ENCODE results near the gene ITGA6. TPM values are rescaled to one million over a fixed set of nuclear protein-coding genes. Genes with fewer than 3 reads are reported as not detected.

ITGA6 gene
- total RNA-seq, 4 donors from 2014 or later = 201 to 357 (median 225) TPM

DNA sequence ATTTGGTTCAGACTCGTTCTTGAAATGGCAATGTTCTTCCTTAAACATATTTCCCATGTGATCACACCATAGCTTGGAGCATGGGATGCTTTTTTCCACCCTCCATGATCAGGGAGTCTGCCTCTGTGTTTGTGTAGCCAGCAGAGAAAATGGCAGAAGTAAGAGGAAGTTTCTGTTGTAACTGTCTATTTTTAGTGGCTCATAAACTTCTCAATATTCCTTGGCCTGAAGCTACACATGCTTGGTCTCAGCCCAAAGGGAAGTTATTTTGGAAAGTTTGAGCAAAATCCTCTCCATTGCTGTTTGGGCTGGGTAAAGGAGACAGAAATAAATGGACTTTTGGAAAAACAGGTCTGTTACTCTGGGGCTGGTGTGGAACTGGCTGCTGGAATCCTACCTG lies 33.4 kb upstream of the ITGA6 start:
- no peak for TF ChIP-seq POLR2A (IDR thresholded peaks at IDR 0.05)
- TF ChIP-seq, protein P1, sequence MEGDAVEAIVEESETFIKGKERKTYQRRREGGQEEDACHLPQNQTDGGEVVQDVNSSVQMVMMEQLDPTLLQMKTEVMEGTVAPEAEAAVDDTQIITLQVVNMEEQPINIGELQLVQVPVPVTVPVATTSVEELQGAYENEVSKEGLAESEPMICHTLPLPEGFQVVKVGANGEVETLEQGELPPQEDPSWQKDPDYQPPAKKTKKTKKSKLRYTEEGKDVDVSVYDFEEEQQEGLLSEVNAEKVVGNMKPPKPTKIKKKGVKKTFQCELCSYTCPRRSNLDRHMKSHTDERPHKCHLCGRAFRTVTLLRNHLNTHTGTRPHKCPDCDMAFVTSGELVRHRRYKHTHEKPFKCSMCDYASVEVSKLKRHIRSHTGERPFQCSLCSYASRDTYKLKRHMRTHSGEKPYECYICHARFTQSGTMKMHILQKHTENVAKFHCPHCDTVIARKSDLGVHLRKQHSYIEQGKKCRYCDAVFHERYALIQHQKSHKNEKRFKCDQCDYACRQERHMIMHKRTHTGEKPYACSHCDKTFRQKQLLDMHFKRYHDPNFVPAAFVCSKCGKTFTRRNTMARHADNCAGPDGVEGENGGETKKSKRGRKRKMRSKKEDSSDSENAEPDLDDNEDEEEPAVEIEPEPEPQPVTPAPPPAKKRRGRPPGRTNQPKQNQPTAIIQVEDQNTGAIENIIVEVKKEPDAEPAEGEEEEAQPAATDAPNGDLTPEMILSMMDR (IDR thresholded peaks at IDR 0.05) = no peak
- Histone ChIP-seq H3K4me3 (no peak overlapping the region), H3K27ac (no peak overlapping the region), H3K36me3 (no peaks in the 10 kb centered on the region), H3K27me3 (no peaks in the 10 kb centered on the region), H3K4me1 (peaks cover 0 to 4% (median 0%) of the 10 kb centered on the region in 4 donors), H3K9me3 (no peaks in the 10 kb centered on the region)
- no peak for DNase-seq

DNA sequence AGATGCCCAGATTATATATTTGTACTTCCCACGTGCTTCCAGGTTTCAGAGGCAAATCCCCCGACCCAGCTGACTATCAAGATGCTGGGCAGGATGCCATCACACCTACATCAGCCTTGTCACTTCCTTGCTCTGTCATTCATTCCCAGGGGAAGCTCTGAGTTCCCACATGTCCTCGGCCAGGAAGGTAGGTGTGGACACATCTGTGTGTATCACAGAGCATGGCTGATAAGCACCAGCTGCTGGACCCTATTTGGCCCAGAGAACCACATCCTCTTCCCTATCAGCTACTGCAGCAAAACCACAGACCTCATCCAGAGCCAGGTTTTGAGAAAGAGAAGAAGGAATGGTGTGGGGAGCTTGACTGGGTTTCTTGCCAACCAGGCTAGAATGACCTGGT lies 31.9 kb upstream of the ITGA6 start:
- Histone ChIP-seq H3K36me3 (no peaks in the 10 kb centered on the region), H3K27ac (no peak overlapping the region), H3K9me3 (no peaks in the 10 kb centered on the region), H3K4me3 (no peak overlapping the region), H3K4me1 (no peaks in the 10 kb centered on the region), H3K27me3 (no peaks in the 10 kb centered on the region)
- no peak for DNase-seq
- TF ChIP-seq, protein P1 (IDR thresholded peaks at IDR 0.05) = no peak
- TF ChIP-seq POLR2A (IDR thresholded peaks at IDR 0.05) = no peak

DNA sequence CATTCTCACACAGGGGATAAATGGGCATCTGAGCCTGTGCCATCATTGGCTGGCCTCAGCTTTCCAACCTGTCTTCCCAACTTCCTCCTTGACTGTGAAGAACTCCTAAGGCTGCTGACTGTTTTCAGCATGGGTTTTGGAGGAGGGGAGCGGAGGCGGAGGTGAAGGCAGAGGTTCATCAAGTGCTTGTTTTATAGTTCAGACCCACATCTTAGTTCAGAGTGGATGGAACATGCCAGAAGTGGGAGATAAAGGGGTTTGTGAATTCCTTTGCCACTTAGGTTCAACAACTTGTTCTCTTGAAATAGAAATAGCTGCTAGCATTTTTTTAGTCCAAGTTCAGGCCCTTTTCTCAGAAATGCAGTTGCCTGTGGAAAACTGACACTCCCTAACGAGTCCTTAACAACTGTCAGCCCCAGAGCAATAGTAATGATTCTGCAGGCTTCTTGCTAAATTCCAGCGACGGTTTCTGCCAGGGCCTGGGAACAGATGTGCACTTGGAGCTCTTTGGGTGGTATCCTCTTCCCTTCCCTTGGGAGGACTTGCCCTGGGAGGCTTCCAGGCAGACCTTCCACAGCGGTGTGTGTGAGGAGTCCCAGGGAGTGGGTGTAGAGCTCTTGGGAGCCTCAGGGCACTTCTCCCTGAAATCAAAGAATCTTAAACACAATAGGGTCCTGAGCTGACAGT lies 30.1 kb upstream of the ITGA6 start:
- Histone ChIP-seq H3K4me3 (no peak overlapping the region), H3K27me3 (no peaks in the 10 kb centered on the region), H3K4me1 (no peaks in the 10 kb centered on the region), H3K9me3 (no peaks in the 10 kb centered on the region), H3K36me3 (no peaks in the 10 kb centered on the region), H3K27ac (no peak overlapping the region)
- TF ChIP-seq POLR2A (IDR thresholded peaks at IDR 0.05) = no peak
- TF ChIP-seq, protein P1 (IDR thresholded peaks at IDR 0.05) = no peak
- DNase-seq = no peak

DNA sequence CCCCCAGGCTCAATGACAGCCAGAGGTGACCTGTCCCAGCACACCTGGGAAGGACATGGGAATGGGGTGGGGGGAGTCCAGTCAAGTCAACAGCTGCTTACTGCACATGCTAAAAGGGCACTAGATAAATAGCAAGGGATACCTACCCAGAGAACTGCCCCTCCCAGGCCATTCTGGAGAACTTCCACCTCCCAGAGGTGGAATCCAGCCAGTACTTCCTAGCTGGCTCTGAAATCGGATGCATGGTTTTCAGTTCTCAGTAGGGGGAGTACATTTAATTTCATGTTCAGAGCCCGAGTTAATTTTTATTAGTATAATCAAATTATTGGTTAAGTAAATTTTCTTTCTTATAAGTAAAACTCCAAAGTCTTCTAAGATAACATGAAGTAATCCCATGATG lies 28.9 kb upstream of the ITGA6 start:
- Histone ChIP-seq H3K4me1 (no peaks in the 10 kb centered on the region), H3K27ac (no peak overlapping the region)

DNA sequence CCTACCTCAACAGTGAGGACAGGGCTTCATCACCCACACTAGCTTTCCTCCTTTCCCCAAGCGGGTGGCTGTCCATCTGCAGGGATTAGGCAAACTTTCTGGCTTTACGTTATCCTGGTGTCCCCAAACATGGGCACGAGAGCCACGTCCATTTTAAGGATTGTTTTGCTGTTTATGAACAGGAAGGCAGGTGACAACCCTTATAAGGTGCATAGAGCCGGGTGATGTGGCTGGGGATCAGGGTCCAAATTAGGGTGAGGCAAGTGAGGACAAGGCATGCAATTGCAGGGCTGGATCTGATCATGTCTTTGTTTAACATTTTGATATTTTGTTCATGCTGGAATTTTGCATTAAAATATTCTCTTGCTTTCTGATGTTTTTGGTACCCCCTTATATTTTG lies 27.6 kb upstream of the ITGA6 start:
- no peaks in the 10 kb centered on the region for H3K9me3 ChIP-seq
- H3K36me3 ChIP-seq = no peaks in the 10 kb centered on the region
- no peak overlapping the region for H3K27ac ChIP-seq
- H3K27me3 ChIP-seq = no peaks in the 10 kb centered on the region
- no peak for DNase-seq
- H3K4me1 ChIP-seq = no peaks in the 10 kb centered on the region
- TF ChIP-seq POLR2A (IDR thresholded peaks at IDR 0.05) = no peak
- TF ChIP-seq, protein P1 (IDR thresholded peaks at IDR 0.05) = no peak
- no peak overlapping the region for H3K4me3 ChIP-seq

More for the DNA sequence above, 28.9 kb upstream of the ITGA6 start:
- Histone ChIP-seq H3K9me3 (no peaks in the 10 kb centered on the region), H3K36me3 (no peaks in the 10 kb centered on the region), H3K27me3 (no peaks in the 10 kb centered on the region), H3K4me3 (no peak overlapping the region)
- TF ChIP-seq, protein P1 (IDR thresholded peaks at IDR 0.05) = peak in 2 of 6 experiments; percentile 13 to 20
- TF ChIP-seq POLR2A (IDR thresholded peaks at IDR 0.05) = no peak
- no peak for DNase-seq

Data from Peyer's patch (tissue), 4 donors.